ENCODE measurements around the gene CDH1.

CDH1 gene

DNA sequence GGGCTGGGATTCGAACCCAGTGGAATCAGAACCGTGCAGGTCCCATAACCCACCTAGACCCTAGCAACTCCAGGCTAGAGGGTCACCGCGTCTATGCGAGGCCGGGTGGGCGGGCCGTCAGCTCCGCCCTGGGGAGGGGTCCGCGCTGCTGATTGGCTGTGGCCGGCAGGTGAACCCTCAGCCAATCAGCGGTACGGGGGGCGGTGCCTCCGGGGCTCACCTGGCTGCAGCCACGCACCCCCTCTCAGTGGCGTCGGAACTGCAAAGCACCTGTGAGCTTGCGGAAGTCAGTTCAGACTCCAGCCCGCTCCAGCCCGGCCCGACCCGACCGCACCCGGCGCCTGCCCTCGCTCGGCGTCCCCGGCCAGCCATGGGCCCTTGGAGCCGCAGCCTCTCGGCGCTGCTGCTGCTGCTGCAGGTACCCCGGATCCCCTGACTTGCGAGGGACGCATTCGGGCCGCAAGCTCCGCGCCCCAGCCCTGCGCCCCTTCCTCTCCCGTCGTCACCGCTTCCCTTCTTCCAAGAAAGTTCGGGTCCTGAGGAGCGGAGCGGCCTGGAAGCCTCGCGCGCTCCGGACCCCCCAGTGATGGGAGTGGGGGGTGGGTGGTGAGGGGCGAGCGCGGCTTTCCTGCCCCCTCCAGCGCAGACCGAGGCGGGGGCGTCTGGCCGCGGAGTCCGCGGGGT is at the start of gene CDH1:
Gene CDH1, plus strand, starts transcription at position 247 of the 684 bp plus-strand sequence. Its CDS starts 124 bp downstream, at position 371.
- no peak within 1 kb of the TSS for H3K4me3 ChIP-seq (replicated peaks; ENCODE audit: low read depth, low read length)
- H3K36me3 ChIP-seq (ENCODE audit: control insufficient read depth, insufficient read depth, low read length) = no peaks in the 10 kb centered on the region
- H3K27me3 ChIP-seq (replicated peaks; ENCODE audit: control insufficient read depth, insufficient read depth, low read length) = no peaks in the 10 kb centered on the region; the same call in 1 of the 2 replicates
- TF ChIP-seq, protein P1, sequence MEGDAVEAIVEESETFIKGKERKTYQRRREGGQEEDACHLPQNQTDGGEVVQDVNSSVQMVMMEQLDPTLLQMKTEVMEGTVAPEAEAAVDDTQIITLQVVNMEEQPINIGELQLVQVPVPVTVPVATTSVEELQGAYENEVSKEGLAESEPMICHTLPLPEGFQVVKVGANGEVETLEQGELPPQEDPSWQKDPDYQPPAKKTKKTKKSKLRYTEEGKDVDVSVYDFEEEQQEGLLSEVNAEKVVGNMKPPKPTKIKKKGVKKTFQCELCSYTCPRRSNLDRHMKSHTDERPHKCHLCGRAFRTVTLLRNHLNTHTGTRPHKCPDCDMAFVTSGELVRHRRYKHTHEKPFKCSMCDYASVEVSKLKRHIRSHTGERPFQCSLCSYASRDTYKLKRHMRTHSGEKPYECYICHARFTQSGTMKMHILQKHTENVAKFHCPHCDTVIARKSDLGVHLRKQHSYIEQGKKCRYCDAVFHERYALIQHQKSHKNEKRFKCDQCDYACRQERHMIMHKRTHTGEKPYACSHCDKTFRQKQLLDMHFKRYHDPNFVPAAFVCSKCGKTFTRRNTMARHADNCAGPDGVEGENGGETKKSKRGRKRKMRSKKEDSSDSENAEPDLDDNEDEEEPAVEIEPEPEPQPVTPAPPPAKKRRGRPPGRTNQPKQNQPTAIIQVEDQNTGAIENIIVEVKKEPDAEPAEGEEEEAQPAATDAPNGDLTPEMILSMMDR (IDR thresholded peaks at IDR 0.05; ENCODE audit: insufficient read depth, low read length, poor library complexity, severe bottlenecking) = no peak
- no peak for DNase-seq (ENCODE audit: extremely low read depth, insufficient read length)

DNA sequence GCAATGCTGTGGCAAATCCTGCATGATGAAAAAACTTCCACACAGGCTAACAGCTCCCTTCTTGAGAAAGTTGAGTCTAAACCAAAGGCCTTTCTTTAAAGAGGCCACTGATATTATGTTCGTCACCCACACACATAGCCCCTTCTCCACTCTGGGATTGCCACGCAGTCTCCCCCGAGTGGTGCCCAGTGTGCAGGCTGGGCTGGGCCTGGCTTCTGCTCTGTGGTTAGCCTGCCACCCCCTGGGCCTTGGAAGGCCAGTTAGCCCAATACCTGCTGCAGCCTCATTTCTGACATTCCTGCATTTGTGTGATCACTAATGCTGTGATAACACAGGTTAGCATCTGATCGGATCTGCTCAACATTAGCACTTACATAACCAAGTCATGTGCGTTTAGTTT is 47.2 kb upstream of the CDH1 start:
- DNase-seq (ENCODE audit: extremely low read depth, insufficient read length) = no peak
- TF ChIP-seq, protein P1 (IDR thresholded peaks at IDR 0.05; ENCODE audit: insufficient read depth, low read length, poor library complexity, severe bottlenecking) = no peak
- Histone ChIP-seq H3K27me3 (replicated peaks; ENCODE audit: control insufficient read depth, insufficient read depth, low read length) (no peaks in the 10 kb centered on the region), H3K4me3 (replicated peaks; ENCODE audit: low read depth, low read length) (no peak overlapping the region), H3K36me3 (ENCODE audit: control insufficient read depth, insufficient read depth, low read length) (no peaks in the 10 kb centered on the region)

DNA sequence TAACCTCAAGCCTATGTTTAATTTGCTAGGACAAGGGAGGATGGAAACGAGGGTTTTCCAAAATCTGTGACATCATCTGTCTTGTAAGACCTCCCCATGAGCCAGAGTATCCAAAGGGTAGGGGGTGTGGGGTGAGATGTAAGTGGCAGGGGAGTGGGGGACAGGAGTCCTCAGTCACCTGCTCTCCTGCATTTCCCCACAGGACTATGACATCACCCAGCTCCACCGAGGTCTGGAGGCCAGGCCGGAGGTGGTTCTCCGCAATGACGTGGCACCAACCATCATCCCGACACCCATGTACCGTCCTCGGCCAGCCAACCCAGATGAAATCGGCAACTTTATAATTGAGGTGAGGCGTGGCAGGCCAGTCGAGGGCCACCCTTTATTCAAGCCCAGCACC is 41.5 kb upstream of the CDH1 start:
- no peak for DNase-seq (ENCODE audit: extremely low read depth, insufficient read length)
- TF ChIP-seq, protein P1 (IDR thresholded peaks at IDR 0.05; ENCODE audit: insufficient read depth, low read length, poor library complexity, severe bottlenecking) = no peak
- Histone ChIP-seq H3K36me3 (ENCODE audit: control insufficient read depth, insufficient read depth, low read length) (no peaks in the 10 kb centered on the region), H3K27me3 (replicated peaks; ENCODE audit: control insufficient read depth, insufficient read depth, low read length) (no peaks in the 10 kb centered on the region), H3K4me3 (replicated peaks; ENCODE audit: low read depth, low read length) (no peak overlapping the region)

DNA sequence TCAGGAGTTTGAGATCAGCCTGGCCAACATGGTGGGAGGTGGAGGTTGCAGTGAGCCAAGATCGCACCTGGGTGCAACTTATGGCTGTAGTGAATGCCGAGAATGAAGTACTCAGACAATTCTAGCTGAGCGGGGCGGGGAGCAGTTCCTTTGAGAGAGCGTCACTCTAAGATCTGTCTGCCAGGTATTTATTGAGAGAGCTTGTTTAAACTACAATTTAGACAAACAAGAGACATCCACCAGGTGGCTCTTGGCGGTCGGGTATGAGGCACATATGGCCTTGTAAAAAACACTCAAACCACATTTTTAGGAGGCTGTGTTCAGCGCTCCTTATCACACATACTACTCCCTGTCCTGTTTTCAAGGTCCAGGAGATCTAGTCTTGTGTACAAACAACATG is 40.6 kb upstream of the CDH1 start:
- Histone ChIP-seq H3K4me3 (replicated peaks; ENCODE audit: low read depth, low read length) (no peak overlapping the region), H3K27me3 (replicated peaks; ENCODE audit: control insufficient read depth, insufficient read depth, low read length) (no peaks in the 10 kb centered on the region), H3K36me3 (ENCODE audit: control insufficient read depth, insufficient read depth, low read length) (no peaks in the 10 kb centered on the region)
- DNase-seq (ENCODE audit: extremely low read depth, insufficient read length) = no peak
- TF ChIP-seq, protein P1 (IDR thresholded peaks at IDR 0.05; ENCODE audit: insufficient read depth, low read length, poor library complexity, severe bottlenecking) = no peak

DNA sequence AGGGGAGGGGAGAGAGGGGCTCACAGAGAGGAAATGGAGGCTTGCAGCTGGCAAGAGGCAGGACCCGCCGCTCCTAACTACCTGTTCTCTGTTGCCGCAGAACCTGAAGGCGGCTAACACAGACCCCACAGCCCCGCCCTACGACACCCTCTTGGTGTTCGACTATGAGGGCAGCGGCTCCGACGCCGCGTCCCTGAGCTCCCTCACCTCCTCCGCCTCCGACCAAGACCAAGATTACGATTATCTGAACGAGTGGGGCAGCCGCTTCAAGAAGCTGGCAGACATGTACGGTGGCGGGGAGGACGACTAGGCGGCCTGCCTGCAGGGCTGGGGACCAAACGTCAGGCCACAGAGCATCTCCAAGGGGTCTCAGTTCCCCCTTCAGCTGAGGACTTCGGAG is 39.0 kb upstream of the CDH1 start:
- Histone ChIP-seq H3K36me3 (ENCODE audit: control insufficient read depth, insufficient read depth, low read length) (no peaks in the 10 kb centered on the region), H3K27me3 (replicated peaks; ENCODE audit: control insufficient read depth, insufficient read depth, low read length) (no peaks in the 10 kb centered on the region), H3K4me3 (replicated peaks; ENCODE audit: low read depth, low read length) (no peak overlapping the region)
- DNase-seq (ENCODE audit: extremely low read depth, insufficient read length) = no peak
- TF ChIP-seq, protein P1 (IDR thresholded peaks at IDR 0.05; ENCODE audit: insufficient read depth, low read length, poor library complexity, severe bottlenecking) = no peak

DNA sequence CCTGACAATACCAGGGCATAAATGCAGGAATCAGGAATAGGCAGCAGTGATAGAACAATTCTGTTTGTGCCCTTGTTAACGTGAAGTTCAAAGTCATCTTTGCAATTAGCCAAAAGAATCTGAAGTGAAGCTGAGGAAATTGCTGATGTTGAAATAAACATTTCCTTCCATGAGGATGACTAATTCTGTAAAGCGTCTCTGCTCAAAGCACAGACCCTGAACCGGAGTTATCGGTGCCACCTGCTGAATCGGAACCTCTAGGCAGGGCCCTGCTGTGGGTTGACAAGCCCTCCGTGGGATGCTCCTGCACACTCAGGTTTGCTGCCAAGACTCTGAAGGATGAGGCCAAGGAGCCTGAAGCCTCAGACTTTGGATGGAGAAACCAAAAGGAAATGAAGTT is 37.0 kb upstream of the CDH1 start:
- Histone ChIP-seq H3K36me3 (ENCODE audit: control insufficient read depth, insufficient read depth, low read length) (no peaks in the 10 kb centered on the region), H3K4me3 (replicated peaks; ENCODE audit: low read depth, low read length) (no peak overlapping the region), H3K27me3 (replicated peaks; ENCODE audit: control insufficient read depth, insufficient read depth, low read length) (no peaks in the 10 kb centered on the region)
- no peak for DNase-seq (ENCODE audit: extremely low read depth, insufficient read length)
- TF ChIP-seq, protein P1 (IDR thresholded peaks at IDR 0.05; ENCODE audit: insufficient read depth, low read length, poor library complexity, severe bottlenecking) = no peak
